DMS79 treated with DMSO at 0.1 percent for 48 hours (cell line): ENCODE measurements around the gene SFXN4.

Experiments used
- DNase-seq: peaks from one replicate; lab custom pipeline; 2025; lab: John Stamatoyannopoulos, UW

Gene SFXN4, protein sequence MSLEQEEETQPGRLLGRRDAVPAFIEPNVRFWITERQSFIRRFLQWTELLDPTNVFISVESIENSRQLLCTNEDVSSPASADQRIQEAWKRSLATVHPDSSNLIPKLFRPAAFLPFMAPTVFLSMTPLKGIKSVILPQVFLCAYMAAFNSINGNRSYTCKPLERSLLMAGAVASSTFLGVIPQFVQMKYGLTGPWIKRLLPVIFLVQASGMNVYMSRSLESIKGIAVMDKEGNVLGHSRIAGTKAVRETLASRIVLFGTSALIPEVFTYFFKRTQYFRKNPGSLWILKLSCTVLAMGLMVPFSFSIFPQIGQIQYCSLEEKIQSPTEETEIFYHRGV

DNA sequence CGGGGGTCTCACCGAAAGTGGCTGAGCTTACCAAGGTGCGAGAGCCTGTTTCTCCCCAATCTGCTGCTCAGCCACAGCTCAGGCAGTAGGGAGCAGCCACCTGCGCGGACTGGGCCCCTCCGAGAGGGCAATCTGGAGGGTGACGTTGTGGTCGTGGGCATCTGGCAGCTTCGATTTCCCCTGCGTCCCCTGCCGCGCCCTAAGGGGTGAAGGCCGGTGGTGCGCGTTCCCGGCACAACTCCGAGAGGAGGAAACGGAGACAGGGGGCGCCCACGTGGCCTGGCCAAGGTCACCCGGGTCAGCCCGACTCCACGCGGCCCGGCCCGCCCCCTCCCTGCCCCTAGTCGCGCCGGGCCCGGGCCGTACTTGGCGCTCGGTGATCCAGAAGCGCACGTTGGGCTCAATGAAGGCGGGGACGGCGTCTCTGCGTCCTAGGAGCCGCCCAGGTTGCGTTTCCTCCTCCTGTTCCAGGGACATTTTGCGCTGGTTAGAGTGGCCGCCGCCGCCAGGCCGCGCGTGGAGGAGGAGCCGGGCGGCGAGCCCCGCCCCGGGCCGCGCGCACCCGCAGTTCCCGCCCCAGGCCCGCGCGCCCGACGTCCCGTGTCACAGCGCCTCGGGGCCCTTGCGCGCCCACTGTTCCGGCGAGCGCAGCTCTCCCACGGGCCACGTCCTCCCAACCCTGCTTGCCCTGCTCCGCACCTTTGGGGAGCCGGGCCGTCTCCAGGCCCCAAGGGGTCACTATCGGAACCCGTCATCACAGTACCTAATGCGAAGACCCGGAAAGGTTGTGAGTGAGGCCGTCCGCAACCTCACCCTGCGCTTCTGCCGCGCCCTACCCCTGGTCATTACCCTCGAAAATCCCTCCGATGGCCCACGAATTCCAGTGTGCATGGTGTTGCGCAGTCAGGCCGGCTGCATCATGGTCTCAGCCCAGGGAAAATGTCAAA, at the start of gene SFXN4:
Gene SFXN4 (minus strand): TSS at position 544 of the 947 bp plus-strand sequence. CDS start 67 bp downstream, at position 477.
- DNase-seq = peak; percentile 23

DNA sequence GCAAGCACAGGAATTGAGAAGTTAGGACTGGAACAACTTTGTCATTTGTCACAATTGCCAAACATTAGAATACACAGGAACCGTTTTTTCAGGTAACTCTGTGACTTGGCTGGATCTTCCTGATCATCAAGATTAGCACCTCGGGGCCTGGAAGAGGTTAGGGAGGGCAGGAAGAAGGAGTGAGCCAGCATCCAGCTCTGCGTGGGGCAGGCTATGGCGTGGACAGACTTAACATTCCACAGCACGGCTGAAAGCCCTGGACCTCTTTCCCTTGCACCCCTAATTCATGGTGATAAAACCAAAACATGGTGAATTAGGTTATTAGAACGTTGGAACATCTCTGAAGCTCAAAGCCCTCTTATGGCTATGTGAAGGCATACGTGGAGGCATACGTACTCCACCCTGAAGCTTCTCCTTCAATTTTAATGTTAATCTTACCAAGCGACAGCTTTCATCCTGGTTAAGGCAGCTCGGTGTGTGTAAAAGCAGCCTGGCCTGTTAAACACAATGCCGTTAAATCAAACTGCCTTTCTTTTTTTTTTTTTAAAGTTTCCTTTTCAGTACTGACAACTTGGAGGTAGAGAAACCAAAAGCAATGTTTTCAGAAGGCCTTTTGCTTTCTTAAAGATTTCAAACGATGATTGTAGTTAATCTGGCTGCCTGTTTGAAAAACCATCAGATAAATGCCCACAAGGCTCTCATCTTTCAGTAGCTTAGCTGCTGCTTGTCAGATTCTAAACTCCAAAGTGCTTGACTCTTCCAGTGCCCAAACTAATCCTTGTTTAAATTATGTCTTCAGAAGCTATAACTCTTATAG, 46.3 kb upstream of the SFXN4 start:
- no peak for DNase-seq

DNA sequence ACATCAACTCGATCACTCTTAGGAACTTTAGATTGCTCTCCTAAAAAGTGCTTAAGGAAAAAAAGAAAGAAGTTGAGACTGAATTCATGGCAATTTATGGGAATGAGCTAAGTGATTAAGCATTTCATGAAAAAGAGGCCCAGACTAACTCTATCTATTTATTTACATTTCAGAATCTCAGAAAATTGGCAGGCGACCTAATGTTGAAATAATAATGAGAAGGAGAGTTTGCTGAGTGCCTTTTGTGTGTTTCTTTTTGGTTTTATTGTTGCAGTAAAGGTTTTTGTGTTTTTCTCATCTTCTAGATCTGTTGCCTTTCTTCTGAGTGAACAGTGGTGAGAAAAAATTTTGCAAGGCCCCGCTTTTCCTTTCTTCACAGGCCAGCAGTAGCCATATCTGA, 45.7 kb upstream of the SFXN4 start:
- peak; percentile 46 for DNase-seq

DNA sequence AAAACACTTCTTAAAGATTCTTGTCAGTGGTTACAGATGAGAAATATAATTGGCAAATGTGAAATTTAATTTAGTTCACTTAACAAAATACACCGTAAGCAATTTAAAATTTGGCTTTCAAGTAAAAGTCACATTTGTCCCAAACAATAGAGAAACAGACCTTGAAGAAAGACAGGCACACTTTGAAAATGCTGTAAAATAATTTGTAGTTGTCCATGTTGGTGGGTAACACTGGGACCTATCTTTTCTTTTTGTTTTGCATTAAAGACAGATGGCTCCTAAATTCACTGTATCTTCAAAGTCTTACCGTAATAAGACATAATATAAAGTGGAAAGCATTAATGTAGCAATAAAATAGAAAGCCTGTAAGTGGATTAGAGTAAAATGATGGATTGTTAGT, 45.1 kb upstream of the SFXN4 start:
- no peak for DNase-seq

DNA sequence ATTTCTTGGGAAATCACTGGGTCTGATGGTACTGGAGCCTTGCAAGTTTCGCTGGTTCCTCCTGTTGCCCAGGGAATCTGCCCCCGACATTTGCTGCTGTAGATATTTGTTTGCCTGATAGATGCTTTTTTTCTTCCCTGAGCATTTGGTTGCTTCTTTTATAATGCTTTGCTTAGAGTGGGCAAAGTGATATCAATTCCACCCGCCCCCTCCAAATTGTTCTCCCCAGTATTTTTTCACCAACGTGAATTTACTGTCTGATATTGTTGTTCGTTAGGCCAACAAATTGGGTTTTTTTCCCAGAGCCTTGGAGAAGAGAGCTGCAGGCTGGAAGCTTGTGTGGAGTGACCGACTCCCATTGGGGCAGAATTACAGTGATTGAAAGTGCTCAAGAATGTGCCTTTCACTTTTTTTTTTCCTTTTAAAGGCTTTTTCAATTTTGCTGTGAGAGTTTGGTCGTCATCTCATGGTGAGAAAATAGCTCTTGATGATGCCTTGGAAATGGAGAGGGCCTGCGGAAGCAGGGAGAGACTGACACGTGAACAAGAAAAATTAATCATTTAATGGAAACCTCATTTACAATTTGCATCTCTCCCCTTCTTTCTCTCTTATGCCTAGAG, 44.3 kb upstream of the SFXN4 start:
- DNase-seq = no peak

DNA sequence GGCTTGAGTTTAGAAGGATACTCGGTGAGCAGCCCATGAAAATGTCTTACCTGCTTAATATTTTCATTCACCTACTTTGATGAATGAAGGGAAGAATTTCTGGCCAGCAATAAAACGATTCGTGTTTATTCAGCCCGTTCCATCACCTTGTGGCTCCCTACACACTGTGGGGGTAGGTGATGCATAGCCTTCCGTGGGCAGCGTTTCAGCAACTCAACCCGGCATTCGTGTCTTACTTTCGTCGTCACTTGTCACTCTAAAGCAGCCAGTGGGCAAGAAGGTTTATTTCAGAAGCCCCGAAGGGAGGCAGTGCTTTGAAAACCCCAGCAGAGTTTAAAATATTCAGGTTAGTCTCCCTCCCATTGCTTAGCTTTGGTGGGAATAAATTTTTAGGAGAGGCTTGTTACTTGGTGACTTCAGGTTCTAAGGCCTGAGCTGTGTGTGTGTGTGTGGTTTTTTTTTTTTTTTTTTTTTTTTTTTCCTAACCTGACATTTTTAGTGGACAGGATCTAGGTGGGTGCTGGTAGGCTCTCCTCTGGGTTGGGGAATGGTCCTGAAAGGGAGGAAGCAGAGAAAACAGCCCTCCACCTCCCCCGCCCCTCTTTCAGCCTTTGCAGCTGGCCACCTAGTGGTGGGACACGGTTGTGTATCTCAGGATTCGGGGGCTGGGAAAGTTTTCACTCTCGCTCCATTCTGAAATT, 43.7 kb upstream of the SFXN4 start:
- DNase-seq = peak; percentile 33

DNA sequence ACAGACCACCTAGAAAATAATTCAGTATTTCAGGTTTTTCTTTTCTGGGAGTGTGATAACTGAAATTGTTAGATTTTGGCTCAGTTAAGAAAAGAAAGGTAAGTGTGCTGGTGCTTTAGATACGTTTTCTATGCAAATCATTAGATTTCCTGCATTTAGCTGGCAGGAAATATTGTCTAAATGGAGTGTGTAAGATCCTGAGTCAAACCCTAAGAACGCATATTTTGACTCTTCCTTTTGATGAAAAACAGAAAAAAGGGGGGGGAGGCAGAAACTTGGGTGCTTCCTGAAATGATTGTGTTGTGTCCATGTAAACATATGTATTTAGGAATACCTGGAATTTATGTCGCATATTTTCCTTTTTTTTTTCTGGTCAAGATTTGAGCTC, 43.0 kb upstream of the SFXN4 start:
- DNase-seq = no peak

DNA sequence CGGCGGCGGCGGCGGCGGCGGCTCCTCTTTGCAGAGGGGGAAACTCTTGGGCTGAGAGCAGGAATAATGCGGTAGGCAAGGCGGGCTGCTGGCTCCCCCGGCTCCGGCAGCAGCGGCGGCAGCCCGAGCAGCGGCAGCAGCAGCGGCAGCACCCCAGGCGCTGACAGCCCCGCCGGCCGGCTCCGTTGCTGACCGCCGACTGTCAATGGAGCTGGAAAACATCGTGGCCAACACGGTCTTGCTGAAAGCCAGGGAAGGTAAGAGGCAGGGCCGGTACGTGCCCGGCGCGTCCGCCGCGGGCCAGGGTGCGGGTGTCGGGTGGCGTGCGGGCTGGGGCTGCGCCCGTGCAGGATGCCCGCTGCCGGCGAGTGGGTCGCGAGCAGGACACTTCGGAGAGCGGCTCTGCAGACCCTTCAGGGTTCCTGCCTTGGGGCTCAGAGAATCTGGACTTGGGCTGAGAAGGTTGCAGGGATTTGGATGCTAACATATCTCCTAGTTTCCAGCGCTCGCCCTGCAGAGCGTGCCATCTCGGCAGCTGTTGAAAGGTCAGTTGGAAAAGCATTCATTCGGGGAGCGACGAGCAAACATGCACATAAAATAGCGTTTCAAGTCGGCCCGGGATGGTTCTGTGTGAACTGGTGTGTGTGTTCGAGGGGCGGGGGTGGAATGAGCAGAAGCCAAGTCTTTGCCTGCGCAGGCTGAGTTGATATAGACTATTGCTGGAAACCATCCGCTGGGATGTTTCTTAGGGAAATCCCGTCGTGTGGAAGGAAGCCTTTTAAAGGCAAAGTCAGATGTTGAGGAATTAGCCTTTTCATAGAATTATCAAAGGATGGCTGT, 42.4 kb upstream of the SFXN4 start:
- peak; percentile 8 for DNase-seq

DNA sequence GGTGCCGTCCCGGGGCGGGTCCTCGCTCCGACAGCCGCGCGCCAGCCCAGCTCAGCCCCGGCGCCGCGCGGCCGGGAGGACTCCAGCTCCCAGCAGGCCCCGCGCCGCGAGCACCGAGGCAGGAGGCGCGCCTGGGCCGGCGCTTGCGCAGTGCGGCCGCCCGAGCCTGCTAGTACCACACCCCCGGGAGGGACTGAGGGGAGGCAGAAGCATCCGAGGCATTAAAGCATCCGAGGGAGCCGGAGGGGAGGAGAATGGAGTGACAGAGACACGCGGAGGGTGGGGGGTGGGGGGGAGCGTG, 41.8 kb upstream of the SFXN4 start, which contains the start of gene GRK5:
Gene GRK5 (plus strand): TSS at position 206 of the 301 bp plus-strand sequence. CDS start 347 bp downstream, outside the sequence.
- peak; percentile 29 for DNase-seq

DNA sequence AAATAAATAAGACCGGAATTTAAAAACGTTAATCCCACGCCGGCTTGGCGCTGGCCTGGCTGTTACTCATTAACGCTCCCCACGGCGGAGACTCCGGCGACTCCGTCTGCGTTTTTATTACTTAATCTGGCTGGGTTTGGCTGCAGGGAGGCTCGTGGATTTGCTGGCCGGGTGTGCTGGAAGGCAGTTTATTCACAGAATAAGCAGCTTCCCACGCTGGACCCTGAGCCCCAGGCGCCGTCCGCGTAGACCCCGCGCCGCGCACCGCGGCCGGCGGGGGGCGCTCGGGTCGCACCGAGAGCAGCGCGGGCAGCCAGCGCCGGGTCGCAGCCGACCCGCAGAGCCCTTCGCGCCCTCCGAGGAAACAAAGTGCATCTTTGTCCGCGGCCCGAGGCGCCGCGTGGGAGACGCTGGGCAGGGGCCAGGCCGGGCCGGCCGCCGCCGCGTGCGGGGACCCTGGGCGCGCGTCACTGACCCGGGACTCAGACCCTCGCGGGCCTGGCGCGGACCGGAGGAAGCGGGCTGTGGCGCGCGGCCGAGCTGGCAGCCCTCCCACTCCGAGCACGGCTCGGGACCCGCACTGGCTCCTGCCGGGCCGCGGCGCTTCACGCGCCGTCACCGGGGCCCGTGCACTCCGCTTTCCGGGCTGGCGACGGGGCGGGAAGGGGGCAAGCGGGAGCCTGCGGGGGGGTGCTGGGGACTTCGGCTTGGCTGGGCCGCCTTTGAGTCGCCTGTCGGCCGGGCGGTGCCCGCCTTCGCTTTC, 41.3 kb upstream of the SFXN4 start:
- peak; percentile 11 for DNase-seq

DNA sequence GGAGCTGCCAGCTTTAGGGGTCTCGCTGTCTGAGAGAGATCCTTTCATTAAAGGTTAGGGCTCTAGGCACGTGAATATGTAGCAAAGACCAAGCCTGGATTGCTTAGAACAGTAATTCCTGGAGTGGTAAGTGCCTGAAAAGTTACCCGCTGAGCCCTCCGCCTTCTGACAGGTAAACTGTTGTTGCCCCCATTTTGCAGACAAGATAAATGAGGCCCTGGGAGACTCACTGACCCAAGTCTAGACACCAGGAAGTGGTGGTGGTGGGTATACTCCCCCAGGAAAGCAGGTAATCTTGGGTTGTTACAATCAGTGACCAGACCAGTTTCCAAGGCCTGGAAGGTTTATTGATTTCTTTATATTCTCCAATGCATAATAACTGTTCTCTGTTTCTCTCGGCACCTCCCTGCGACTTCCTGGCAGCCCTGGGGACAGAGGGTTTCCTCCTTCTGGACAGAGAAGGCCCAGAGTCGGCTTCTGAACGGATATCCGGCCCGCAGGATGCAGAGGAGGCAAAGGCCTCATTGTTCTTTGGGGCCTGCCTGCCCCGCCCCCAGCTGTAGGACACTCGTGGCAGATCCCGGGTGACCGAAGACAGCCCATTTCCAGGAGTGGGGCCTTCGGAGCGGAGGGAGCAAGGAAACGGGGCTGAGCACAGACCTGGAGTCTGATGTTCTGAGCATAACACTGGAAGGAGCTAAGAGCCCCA, 40.5 kb upstream of the SFXN4 start:
- no peak for DNase-seq

DNA sequence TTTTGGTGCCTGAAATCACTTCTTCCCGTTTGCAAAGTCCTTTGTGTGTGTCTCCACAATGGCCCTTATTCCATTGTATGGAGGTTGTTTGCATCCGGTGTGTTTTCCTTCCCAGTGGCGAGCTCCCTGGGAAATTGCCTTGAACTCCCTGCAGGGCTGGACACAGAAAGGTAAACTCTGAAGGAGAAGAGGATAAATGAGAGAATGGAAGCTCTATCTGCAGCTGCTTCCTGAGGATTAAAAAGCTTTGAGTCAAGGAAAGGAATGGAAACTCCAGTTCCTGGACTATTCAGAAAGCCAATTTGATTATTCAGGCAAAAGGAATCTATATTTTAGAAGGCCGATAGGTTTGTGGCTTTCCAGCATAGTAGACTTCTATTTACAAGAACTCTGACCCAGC, 37.5 kb upstream of the SFXN4 start:
- DNase-seq = no peak

DNA sequence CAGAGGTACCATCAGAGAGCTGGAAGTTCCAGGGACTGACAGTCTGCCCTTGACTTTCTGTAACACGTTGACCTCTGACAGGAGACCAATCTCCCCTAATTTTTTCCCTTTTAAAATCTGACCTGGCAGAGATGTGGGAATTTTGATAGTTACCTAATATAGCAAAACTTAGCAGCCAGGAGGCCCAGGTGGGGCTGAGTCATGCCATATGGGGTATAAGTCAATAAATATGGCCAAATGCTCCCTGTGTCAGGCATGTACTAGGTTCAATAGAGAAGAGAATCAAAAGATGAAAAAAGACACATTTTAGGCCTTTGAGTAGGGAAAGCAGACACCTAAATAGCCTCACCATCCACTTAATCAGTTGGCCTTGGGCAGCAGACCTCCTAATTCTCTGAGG, 35.7 kb upstream of the SFXN4 start:
- no peak for DNase-seq

DNA sequence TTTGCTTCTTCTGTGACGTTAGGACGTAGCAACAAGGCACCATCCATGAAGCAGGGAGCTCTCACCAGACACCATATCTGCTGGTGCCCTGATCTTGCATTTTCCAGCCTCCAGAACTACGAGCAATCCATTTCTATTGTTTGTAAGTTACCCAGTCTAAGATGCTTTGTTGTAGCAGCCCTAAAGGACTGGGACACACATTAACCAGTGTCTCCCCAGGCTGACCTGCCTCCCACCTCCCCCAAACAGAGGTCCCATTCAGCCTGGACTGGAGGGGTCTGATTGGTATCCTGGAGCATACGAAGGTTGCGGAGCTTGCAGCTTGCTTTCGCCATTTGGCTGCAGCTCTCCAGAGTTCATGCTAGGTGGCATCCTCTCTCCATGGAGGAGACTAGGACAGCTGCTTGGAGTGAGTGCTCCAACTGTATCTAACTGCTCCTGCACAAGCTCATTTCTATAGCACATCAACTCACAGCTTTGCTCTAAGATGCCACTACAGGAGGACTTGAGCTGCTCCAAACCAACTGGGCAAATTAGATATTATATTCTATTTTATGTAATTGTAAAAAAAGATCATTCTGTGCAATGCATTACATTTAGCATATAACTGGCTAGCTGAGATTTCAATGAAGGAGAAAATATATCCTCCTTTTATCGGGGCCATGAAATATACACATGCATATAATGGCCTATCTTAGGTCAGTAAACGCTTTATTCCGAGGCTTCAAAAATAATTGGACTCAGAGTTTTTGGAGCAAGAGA, 33.9 kb upstream of the SFXN4 start:
- DNase-seq = peak; percentile 35

DNA sequence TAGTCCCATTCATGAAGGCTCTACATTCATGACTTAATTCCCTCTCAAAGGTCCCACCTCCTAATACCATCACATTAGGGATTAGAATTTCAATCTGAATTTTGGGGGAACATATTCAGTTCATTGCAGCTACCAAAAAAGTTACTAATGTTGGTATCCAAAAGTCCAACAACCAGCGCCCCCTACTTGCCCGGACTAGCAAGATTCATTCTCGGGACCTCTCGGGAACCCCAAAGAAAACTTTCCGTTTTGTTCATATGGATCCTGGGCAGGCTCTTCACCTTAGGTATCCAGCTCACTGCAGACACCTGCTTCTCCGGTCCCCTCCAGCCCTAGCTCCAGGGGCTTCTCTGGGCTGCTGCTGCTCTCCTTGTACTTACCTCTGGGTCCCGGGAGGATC, 32.9 kb upstream of the SFXN4 start:
- DNase-seq = no peak

DNA sequence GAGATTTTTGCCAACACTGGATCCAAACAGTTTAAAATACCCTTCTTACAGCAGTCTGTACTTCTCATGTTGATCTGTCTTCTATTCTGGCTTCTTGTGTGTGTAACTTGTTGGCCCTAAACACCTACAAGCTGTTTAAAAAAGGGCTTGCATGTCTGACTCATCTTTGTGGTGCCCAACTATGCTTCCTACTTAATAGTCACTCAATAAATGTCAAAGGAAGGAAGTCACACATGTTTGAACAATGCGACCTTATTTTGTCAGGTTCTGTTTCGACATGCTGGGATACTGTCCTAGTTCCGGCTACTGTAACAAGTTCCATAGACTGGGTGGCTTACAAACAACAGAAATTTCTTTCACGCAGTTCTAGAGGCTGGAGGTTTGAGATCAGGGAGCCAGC, 32.4 kb upstream of the SFXN4 start:
- DNase-seq = no peak

DNA sequence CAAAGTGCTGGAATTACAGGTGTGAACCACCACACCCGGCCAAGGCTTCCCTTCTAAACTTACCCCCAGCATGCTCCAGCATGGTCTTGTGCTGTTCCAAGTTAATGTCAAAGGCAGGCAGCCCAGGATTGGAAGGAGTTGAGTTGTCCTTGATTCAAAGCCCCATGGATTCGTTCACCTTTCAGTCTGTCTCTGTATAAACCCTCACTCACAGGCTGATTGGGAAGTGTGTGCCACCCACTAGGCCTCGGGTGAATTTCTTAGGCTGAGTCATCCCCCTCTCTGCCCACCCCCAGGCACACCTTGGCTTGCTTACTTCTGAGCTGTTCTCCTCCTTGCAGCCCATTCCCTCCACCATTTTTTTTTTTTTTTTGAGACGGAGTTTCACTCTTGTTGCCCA, 26.4 kb upstream of the SFXN4 start:
- DNase-seq = no peak
